Smooth muscle cell of trachea (primary cell): ENCODE results near the gene CDT1. TPM values are rescaled to one million over a fixed set of nuclear protein-coding genes. Genes with fewer than 3 reads are reported as not detected.

ENCODE experiments used
- total RNA-seq: library from RNA; depleted of rRNA; stranded (reverse); fragments of >200 nt; gene quantifications from 2 replicates; pipeline ENCODE4 v1.2.1, GENCODE V29; 2014

The CDT1 gene
- total RNA-seq: 3.3 and 10.9 TPM in 2 replicates

DNA sequence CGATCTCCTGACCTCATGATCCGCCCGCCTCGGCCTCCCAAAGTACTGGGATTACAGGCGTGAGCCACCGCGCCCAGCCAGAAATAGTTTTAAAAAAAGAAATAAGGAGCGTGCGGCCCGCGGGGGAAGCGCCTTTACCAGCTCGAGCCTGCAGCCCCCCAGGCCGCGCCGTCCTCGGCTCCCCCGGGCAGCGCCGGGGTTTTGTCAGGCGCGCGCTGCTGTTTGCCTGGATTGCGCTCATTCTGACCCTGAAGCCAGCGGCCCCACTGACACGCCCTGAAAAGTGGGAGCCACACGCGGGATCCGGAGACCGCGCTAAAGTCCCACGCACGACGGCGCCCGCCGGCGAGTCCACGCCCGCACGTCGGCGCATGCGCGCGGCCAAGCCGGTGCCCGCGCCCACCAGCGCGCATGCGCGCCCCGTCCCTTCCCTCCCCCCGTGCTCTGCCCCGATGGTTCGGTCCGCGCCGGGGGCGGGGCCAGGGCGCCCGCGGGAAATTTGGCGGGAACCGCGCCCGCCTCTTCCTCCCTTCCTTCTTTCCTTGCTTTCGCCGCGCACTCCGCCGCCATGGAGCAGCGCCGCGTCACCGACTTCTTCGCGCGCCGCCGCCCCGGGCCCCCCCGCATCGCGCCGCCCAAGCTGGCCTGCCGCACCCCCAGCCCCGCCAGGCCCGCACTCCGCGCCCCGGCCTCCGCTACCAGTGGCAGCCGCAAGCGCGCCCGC lies at the start of gene CDT1:
Gene CDT1, plus strand, starts transcription at position 526 of the 724 bp plus-strand sequence. Its CDS starts 43 bp downstream, at position 569.

GRCh38 chr16:88785106-88785924 lies 18.3 kb upstream of the CDT1 start, which contains the start of gene PIEZO1:
Gene PIEZO1 (minus strand): TSS chr16:88785220. CDS start chr16:88784964, 256 bp downstream.

DNA sequence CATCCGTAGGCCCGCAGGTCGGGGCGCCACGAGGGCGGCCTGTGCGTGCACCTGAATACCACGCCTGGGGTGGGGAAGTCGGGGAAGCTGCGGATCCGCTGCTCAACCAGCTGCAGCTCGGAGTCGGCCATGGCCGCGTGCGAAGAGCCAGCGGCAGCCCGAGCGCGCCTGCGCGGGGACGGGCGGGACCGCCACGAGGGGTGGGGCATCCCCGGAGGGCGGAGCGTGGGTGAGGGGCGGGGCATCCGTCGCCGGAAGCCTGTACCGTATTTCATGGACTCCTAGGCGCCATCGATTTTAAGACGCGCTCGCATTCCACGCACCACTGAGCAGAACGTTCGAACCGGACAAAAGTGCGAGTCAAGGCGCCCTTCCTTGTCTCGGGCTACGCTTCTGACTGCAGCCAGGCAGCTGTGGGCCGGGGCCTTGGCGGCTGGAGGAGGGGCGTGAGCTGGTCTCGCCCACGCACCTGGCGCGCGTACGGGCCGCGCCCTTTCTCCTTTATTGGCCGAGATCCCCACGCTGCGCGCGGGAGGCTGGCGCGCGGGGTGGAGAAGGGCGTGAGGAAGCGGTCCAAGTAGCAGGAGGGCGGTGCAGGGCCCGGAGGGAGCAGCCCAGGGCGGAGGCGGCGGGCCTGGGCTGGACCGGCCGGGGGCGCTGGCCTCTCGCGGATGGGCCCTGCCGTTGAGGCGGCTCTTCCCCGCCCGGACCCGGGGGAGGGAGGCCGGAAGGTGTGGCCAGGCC lies 8.4 kb downstream of the CDT1 start, which contains the start of gene APRT:
Gene APRT, minus strand, starts transcription at position 160 of the 744 bp plus-strand sequence. Its CDS starts 29 bp downstream, at position 131.

DNA sequence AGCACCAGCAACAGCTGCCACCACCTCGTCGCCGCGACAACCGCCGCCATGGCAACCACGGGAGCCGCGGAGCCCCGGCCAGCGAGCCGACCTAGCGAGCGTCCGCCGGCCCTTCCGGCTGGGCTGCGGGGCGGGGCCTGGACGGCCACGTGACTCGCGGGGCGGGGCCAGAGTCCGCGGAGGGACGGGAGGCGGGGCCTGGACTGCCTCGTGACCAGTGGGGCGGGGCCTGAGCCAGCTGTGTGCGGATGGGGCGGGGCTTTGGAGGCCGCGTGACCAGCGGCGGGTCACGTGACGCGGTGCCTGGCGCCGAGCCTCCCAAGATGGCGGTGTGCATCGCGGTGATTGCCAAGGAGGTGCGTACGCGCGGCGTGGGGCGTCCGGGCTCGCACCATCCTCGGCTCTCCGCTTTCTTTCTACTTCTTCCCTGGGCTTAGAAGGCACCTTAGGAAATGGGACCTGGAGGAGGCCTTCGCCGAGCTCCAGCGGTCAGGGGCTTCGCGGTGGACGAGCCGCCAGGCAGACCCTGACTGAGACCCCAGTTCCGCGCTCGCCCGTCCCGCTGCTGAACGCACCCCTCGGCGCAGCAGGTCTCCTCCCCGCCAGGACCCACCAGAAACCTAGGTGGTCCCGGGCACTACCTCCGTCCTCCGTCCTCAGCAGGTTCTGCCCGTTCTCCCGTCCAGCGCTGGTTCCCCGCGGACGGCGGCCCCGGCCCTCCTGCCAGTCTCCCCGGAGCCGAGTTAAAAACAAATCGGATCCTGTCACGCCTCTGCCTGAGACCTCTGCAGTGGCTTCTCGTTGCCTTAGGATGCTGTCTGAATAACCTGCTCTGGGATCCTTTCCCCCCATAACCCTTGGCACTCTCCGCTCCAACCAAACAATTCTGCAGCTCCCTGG lies 53.5 kb downstream of the CDT1 start, which contains the start of the genes GALNS and TRAPPC2L:
Gene GALNS, minus strand, starts transcription at position 120 of the 900 bp plus-strand sequence. Its CDS starts 70 bp downstream, at position 50.
Gene TRAPPC2L, plus strand, starts transcription at position 300 of the 900 bp plus-strand sequence. Its CDS starts 24 bp downstream, at position 324.

Other genes with a start within 250 kb of the CDT1 start
- gene ZC3H18, start 233.4 kb upstream of the CDT1 start, total RNA-seq: 13.1 and 13.2 TPM in 2 replicates
- not detected in 2 replicates for gene IL17C, start 165.2 kb upstream of the CDT1 start, total RNA-seq
- 206 and 327 TPM in 2 replicates for gene CYBA, start 152.7 kb upstream of the CDT1 start, total RNA-seq
- gene MVD, start 140.7 kb upstream of the CDT1 start, total RNA-seq: 68.3 and 118 TPM in 2 replicates
- 0.33 TPM in 1 of 2 replicates, not detected in the other for gene SNAI3, start 117.3 kb upstream of the CDT1 start, total RNA-seq
- gene RNF166, start 97.4 kb upstream of the CDT1 start, total RNA-seq: 7.3 and 18.4 TPM in 2 replicates
- gene CTU2, start 97.3 kb upstream of the CDT1 start, total RNA-seq: 11.5 and 16.7 TPM in 2 replicates
- 215 and 304 TPM in 2 replicates for gene PIEZO1, start 18.6 kb upstream of the CDT1 start, total RNA-seq
- gene APRT, start 8.1 kb downstream of the CDT1 start, total RNA-seq: 90.6 and 121 TPM in 2 replicates
- 34.9 and 57.7 TPM in 2 replicates for gene GALNS, start 53.2 kb downstream of the CDT1 start, total RNA-seq
- gene TRAPPC2L, start 53.3 kb downstream of the CDT1 start, total RNA-seq: 49.8 and 62.8 TPM in 2 replicates
- not detected in 2 replicates for gene PABPN1L, start 62.9 kb downstream of the CDT1 start, total RNA-seq
- gene CBFA2T3, start 173.4 kb downstream of the CDT1 start, total RNA-seq: 0.17 TPM in 1 of 2 replicates, not detected in the other